ENCODE measurements around the gene RAB1B.
"Not testable (repeated sequence)": the region's sequence is repeated elsewhere in the genome, so short reads cannot be mapped to it uniquely, and the experiment has no call there.

Gene RAB1B

GRCh38 chr11:66240781-66241136, 27.7 kb upstream of the RAB1B start:
- H3K9me3 ChIP-seq (ENCODE audit: control insufficient read depth, low read depth, low read length) = no peaks in the 10 kb centered on the region
- peaks cover 2% of the 10 kb centered on the region for H3K36me3 ChIP-seq (ENCODE audit: control insufficient read depth, low read depth, low read length)
- no peak overlapping the region for H3K27ac ChIP-seq (ENCODE audit: low read length)
- no peaks in the 10 kb centered on the region for H3K4me1 ChIP-seq (ENCODE audit: control insufficient read depth, low read depth, low read length)
- no peak overlapping the region for H3K4me3 ChIP-seq (ENCODE audit: low read length)
- H3K27me3 ChIP-seq (ENCODE audit: control insufficient read depth, insufficient read depth, low read length) = no peaks in the 10 kb centered on the region
- H3K9ac ChIP-seq (ENCODE audit: low read length) = no peak overlapping the region

DNA sequence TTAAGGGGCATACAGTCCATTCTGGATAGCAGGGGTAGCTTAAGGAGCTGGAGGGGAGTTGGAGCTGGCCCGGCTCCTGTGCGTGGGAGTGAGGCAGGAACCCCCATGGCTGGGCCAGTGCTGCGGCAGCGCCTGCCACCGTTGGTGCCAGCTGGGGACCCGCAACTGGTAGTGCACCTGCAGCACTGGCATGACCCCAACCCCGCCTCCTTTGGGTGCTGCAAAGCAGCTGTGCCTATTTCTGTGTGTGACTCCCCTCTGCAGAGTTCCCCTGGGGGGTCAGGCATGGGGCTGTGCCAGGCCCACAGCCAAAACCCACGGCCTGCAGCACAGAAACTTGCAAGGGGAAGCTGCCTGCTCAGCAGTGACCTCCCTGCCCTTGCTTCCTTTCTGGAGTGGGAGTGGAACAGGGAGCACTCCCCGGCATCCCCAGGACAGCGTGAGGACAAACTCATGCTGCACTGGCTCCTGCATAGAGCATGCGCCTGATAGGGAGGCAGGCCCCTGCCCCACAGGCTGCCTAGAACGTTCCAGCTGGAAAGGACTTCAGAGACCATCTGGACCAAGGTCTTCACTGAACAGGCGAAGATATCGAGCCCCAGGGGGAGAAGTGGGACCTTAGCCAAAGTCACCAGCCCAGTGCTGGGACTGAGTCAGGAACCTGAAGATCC, 26.2 kb upstream of the RAB1B start:
- Histone ChIP-seq H3K4me3 (ENCODE audit: low read length) (no peak overlapping the region), H3K27me3 (ENCODE audit: control insufficient read depth, insufficient read depth, low read length) (no peaks in the 10 kb centered on the region), H3K36me3 (ENCODE audit: control insufficient read depth, low read depth, low read length) (peaks cover 2% of the 10 kb centered on the region), H3K4me1 (ENCODE audit: control insufficient read depth, low read depth, low read length) (no peaks in the 10 kb centered on the region), H3K9me3 (ENCODE audit: control insufficient read depth, low read depth, low read length) (no peaks in the 10 kb centered on the region), H3K27ac (ENCODE audit: low read length) (no peak overlapping the region), H3K9ac (ENCODE audit: low read length) (no peak overlapping the region)

DNA sequence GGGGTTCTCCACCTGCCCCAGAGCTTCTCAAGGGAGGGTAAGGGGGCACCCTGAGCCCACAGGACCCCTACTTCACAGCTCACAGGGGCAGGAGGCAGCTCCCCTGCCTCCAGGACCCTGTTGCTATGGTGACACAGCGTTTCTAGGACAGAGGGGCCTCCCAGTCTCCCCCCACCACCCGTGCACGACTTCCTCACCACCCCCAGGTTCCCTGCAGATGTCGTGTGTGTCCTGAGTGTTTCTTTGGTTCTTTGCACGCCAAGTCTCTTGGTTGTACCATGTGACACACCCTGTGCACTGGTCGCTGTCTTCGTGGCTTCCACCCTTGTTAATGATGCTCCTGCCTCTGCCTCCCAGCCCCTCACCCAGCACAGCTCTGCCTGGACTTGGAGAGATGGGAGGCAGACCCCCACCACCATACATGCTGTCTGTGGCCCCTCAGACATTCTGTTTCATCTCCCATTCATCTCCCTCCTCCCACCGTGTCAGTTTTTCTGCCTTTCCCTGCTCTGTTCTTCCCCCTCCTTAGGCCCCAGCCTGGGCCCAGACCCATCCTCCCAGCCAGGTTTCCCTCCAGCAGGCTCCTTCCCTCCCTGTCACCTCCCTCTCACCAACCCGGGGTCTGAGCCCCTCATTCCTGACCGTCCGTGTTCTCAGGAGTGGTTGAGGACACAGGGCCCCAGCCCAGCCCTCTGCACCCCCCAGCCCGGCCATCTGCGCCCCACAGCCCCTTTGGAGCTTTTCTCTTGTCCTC, 24.5 kb upstream of the RAB1B start:
- H3K36me3 ChIP-seq (ENCODE audit: control insufficient read depth, low read depth, low read length) = peaks cover 2% of the 10 kb centered on the region
- H3K4me3 ChIP-seq (ENCODE audit: low read length) = no peak overlapping the region
- no peaks in the 10 kb centered on the region for H3K9me3 ChIP-seq (ENCODE audit: control insufficient read depth, low read depth, low read length)
- H3K27ac ChIP-seq (ENCODE audit: low read length) = no peak overlapping the region
- no peaks in the 10 kb centered on the region for H3K27me3 ChIP-seq (ENCODE audit: control insufficient read depth, insufficient read depth, low read length)
- no peaks in the 10 kb centered on the region for H3K4me1 ChIP-seq (ENCODE audit: control insufficient read depth, low read depth, low read length)
- no peak overlapping the region for H3K9ac ChIP-seq (ENCODE audit: low read length)

GRCh38 chr11:66247295-66247694, 21.1 kb upstream of the RAB1B start:
- no peaks in the 10 kb centered on the region for H3K27me3 ChIP-seq (ENCODE audit: control insufficient read depth, insufficient read depth, low read length)
- no peak overlapping the region for H3K4me3 ChIP-seq (ENCODE audit: low read length)
- H3K9me3 ChIP-seq (ENCODE audit: control insufficient read depth, low read depth, low read length) = no peaks in the 10 kb centered on the region
- no peaks in the 10 kb centered on the region for H3K4me1 ChIP-seq (ENCODE audit: control insufficient read depth, low read depth, low read length)
- no peaks in the 10 kb centered on the region for H3K36me3 ChIP-seq (ENCODE audit: control insufficient read depth, low read depth, low read length)
- H3K9ac ChIP-seq (ENCODE audit: low read length) = no peak overlapping the region
- no peak overlapping the region for H3K27ac ChIP-seq (ENCODE audit: low read length)

DNA sequence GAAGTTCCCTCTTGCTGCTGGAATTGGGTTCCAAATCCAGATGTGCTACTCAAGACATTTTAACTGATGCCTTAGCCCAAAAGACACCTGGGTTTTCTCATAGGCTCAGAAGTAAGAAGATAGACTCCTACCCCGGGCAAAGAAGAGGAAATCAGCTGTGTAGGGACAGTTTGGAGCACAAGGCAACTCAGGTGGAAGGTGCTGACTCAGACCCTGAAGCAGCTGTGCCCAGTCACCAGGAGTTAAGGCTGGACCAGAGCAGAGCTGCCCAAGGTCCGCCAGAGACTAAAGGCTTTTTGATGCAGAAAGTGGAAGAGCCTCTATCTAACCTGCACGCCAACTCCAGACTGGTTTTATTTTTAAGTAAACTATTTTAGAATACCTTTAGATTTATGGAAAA, 20.6 kb upstream of the RAB1B start:
- no peak overlapping the region for H3K4me3 ChIP-seq (ENCODE audit: low read length)
- H3K4me1 ChIP-seq (ENCODE audit: control insufficient read depth, low read depth, low read length) = no peaks in the 10 kb centered on the region
- no peaks in the 10 kb centered on the region for H3K36me3 ChIP-seq (ENCODE audit: control insufficient read depth, low read depth, low read length)
- no peaks in the 10 kb centered on the region for H3K27me3 ChIP-seq (ENCODE audit: control insufficient read depth, insufficient read depth, low read length)
- H3K9me3 ChIP-seq (ENCODE audit: control insufficient read depth, low read depth, low read length) = no peaks in the 10 kb centered on the region
- no peak overlapping the region for H3K27ac ChIP-seq (ENCODE audit: low read length)
- no peak overlapping the region for H3K9ac ChIP-seq (ENCODE audit: low read length)

- Histone ChIP-seq H3K9ac (ENCODE audit: low read length) (no peak overlapping the region), H3K4me1 (ENCODE audit: control insufficient read depth, low read depth, low read length) (no peaks in the 10 kb centered on the region)
These were observed 19.5 kb upstream of the RAB1B start for GRCh38 chr11:66248903-66249302.

GRCh38 chr11:66251809-66252208, 16.6 kb upstream of the RAB1B start:
- no peak overlapping the region for H3K9ac ChIP-seq (ENCODE audit: low read length)
- H3K36me3 ChIP-seq (ENCODE audit: control insufficient read depth, low read depth, low read length) = no peaks in the 10 kb centered on the region
- no peak overlapping the region for H3K4me3 ChIP-seq (ENCODE audit: low read length)
- peaks cover 3% of the 10 kb centered on the region for H3K4me1 ChIP-seq (ENCODE audit: control insufficient read depth, low read depth, low read length)
- H3K27me3 ChIP-seq (ENCODE audit: control insufficient read depth, insufficient read depth, low read length) = peaks cover 7% of the 10 kb centered on the region
- H3K27ac ChIP-seq (ENCODE audit: low read length) = no peak overlapping the region
- H3K9me3 ChIP-seq (ENCODE audit: control insufficient read depth, low read depth, low read length) = no peaks in the 10 kb centered on the region

More at GRCh38 chr11:66248903-66249302, 19.5 kb upstream of the RAB1B start:
- Histone ChIP-seq H3K36me3 (ENCODE audit: control insufficient read depth, low read depth, low read length) (no peaks in the 10 kb centered on the region), H3K9me3 (ENCODE audit: control insufficient read depth, low read depth, low read length) (no peaks in the 10 kb centered on the region), H3K27ac (ENCODE audit: low read length) (no peak overlapping the region), H3K27me3 (ENCODE audit: control insufficient read depth, insufficient read depth, low read length) (no peaks in the 10 kb centered on the region), H3K4me3 (ENCODE audit: low read length) (no peak overlapping the region)

GRCh38 chr11:66253081-66253480, 15.4 kb upstream of the RAB1B start:
- H3K36me3 ChIP-seq (ENCODE audit: control insufficient read depth, low read depth, low read length); H3K27ac ChIP-seq (ENCODE audit: low read length); H3K4me3 ChIP-seq (ENCODE audit: low read length); H3K9me3 ChIP-seq (ENCODE audit: control insufficient read depth, low read depth, low read length); H3K27me3 ChIP-seq (ENCODE audit: control insufficient read depth, insufficient read depth, low read length); H3K4me1 ChIP-seq (ENCODE audit: control insufficient read depth, low read depth, low read length); H3K9ac ChIP-seq (ENCODE audit: low read length): not testable (repeated sequence)

DNA sequence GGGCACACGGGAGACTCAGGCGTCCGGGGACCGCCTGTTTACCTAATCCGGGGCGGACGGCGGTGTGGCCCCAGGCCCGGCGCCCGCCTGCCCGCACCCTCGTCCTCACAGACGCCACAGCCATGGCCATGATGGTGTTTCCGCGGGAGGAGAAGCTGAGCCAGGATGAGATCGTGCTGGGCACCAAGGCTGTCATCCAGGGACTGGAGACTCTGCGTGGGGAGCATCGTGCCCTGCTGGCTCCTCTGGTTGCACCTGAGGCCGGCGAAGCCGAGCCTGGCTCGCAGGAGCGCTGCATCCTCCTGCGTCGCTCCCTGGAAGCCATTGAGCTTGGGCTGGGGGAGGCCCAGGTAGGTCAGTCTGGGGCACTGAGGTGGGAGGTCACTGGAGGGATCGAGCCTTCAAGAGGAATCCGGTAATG, 10.0 kb upstream of the RAB1B start:
- Histone ChIP-seq H3K27ac (ENCODE audit: low read length) (no peak overlapping the region), H3K4me3 (ENCODE audit: low read length) (peak overlapping the region; percentile 94), H3K4me1 (ENCODE audit: control insufficient read depth, low read depth, low read length) (peaks cover 4% of the 10 kb centered on the region), H3K9ac (ENCODE audit: low read length) (peak overlapping the region; percentile 82), H3K27me3 (ENCODE audit: control insufficient read depth, insufficient read depth, low read length) (peaks cover 7% of the 10 kb centered on the region), H3K9me3 (ENCODE audit: control insufficient read depth, low read depth, low read length) (no peaks in the 10 kb centered on the region), H3K36me3 (ENCODE audit: control insufficient read depth, low read depth, low read length) (peaks cover 17% of the 10 kb centered on the region)

GRCh38 chr11:66259225-66259624, 9.2 kb upstream of the RAB1B start:
- H3K27me3 ChIP-seq (ENCODE audit: control insufficient read depth, insufficient read depth, low read length) = peaks cover 7% of the 10 kb centered on the region
- H3K36me3 ChIP-seq (ENCODE audit: control insufficient read depth, low read depth, low read length) = peaks cover 23% of the 10 kb centered on the region
- no peak overlapping the region for H3K9ac ChIP-seq (ENCODE audit: low read length)
- H3K27ac ChIP-seq (ENCODE audit: low read length) = no peak overlapping the region
- H3K4me1 ChIP-seq (ENCODE audit: control insufficient read depth, low read depth, low read length) = peaks cover 4% of the 10 kb centered on the region
- H3K4me3 ChIP-seq (ENCODE audit: low read length) = peak overlapping the region; percentile 94
- H3K9me3 ChIP-seq (ENCODE audit: control insufficient read depth, low read depth, low read length) = no peaks in the 10 kb centered on the region

GRCh38 chr11:66259956-66260355, 8.5 kb upstream of the RAB1B start:
- Histone ChIP-seq H3K9me3 (ENCODE audit: control insufficient read depth, low read depth, low read length) (no peaks in the 10 kb centered on the region), H3K27ac (ENCODE audit: low read length) (no peak overlapping the region), H3K9ac (ENCODE audit: low read length) (no peak overlapping the region), H3K4me1 (ENCODE audit: control insufficient read depth, low read depth, low read length) (peaks cover 4% of the 10 kb centered on the region), H3K27me3 (ENCODE audit: control insufficient read depth, insufficient read depth, low read length) (peaks cover 7% of the 10 kb centered on the region), H3K4me3 (ENCODE audit: low read length) (no peak overlapping the region), H3K36me3 (ENCODE audit: control insufficient read depth, low read depth, low read length) (peaks cover 29% of the 10 kb centered on the region)

- H3K9me3 ChIP-seq (ENCODE audit: control insufficient read depth, low read depth, low read length) = no peaks in the 10 kb centered on the region
- peaks cover 3% of the 10 kb centered on the region for H3K4me1 ChIP-seq (ENCODE audit: control insufficient read depth, low read depth, low read length)
- no peak overlapping the region for H3K9ac ChIP-seq (ENCODE audit: low read length)
- H3K36me3 ChIP-seq (ENCODE audit: control insufficient read depth, low read depth, low read length) = peaks cover 33% of the 10 kb centered on the region
- H3K4me3 ChIP-seq (ENCODE audit: low read length) = no peak overlapping the region
- H3K27ac ChIP-seq (ENCODE audit: low read length) = no peak overlapping the region
- peaks cover 2% of the 10 kb centered on the region for H3K27me3 ChIP-seq (ENCODE audit: control insufficient read depth, insufficient read depth, low read length)
These were observed 6.9 kb upstream of the RAB1B start for GRCh38 chr11:66261578-66261977.
